Activated CD4-positive, alpha-beta T cell treated with anti-CD3 and anti-CD28 coated beads, Interleukin-2, Interleukin-4, amounts not matched to agents 100 ng/mL and 50 ng/mL, durations not matched to agents 16 hours and 8 hours (primary cell): ENCODE measurements around the gene IL18BP.

Experiments
- DNase-seq: peaks from one replicate; pipeline ENCODE4 v3.0.0-alpha.2; 2020; ENCODE audit warnings: low spot score

IL18BP gene

DNA sequence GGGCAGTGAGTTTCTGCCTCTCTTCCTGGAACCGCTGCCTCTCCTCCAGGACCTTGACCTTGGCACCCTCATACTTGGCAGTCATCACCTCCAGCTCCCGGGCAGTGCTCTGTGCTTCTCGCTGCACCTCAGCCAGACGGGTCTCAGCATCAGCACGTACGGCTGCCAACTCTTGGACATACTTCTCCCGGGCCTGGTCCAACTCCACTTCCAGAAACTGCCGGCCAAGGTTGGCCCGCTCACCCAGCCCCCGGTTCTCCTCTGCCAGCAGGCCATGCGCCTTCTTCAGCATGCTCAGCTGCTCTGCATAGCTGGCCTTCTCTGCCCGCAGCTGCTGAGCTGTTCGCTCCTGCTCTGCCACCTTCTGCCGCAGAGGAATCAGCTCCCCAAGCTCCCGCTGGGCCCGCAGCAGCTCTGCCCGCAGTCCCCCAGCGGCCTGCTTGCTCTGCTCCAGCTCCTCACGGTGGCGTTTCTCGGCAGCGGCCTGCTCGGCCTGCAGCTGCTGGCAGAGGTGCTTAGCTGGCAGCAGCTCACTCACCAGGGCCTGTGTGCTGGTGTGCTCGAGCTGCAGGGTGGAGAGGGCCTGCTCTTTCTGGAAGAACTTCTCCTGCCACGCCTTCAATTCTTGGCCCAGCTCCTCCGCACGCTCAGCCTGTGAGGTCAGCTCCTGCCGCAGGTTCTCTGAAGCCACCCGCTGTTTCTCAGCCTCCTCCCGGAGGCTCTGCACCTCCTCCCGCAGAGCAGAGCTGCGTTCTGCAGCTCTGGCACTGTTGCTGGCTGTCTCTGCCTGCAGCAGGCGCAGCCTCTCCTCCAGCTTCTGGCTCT is 14.4 kb downstream of the IL18BP start:
- no peak for DNase-seq

GRCh38 chr11:72013765-72014711 is 15.3 kb downstream of the IL18BP start:
- no peak for DNase-seq

DNA sequence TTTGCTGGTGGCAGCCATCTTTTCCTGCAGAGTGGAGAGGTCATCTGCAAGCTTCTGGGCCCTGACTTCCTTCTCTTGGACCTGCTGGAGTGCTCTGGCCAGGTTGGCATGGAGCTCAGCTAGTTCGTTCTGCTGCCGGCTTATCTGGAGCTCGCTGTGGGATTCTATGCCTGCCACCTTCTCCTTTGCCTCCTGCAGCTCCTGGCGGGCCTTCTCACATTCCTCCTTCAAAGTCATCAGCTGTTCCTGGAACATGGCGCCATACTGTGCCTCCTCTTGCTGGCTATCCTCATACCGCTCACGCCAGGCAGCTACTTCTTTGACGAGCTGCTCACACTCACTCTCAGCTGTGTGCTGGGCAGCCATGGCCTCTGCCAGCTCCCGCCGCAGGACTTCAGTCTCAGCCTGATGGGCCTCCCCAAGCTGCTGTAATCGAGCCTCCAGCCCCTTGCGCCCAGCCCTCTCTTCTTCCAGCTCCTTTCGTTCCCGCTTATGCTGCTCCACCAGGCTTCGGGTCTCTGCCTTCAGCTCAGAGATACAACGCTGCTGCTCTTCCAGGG is 16.1 kb downstream of the IL18BP start:
- no peak for DNase-seq

- no peak for DNase-seq
Measured at GRCh38 chr11:72015511-72016061, 16.9 kb downstream of the IL18BP start.

GRCh38 chr11:72018171-72018570 is 19.5 kb downstream of the IL18BP start:
- no peak for DNase-seq

- no peak for DNase-seq
Measured at GRCh38 chr11:72023335-72023734, 24.6 kb downstream of the IL18BP start.

- DNase-seq, result no peak
Measured at GRCh38 chr11:72024069-72024754, 25.5 kb downstream of the IL18BP start.

GRCh38 chr11:72026090-72026489 is 27.4 kb downstream of the IL18BP start:
- DNase-seq, result no peak

DNA sequence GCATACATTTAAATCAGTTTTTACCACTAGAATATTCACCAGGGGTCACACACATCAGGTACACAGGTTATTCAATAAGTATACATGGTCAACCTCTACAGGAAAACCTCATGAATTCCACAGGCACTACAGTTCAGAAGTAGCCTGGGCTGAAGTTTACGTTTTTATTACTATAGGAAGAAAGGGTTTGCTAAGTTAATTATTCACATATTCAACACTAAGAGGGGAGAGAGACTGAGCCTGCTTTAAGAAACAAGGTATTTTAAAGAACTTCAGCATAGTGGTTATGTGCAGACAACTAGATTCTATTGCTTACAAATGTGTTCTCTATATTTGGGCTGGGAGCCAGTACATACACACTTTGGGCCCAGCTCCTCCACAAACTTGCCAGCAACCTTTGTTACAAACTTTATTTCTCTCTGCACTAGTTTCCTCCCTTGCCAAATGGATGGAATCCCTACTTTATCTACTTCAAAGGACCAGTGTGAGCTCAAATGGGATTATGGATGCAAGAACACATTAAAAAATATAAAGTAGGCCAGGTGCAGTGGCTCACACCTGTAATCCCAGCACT is 31.9 kb downstream of the IL18BP start:
- DNase-seq, result no peak

GRCh38 chr11:72036687-72037086 is 38.0 kb downstream of the IL18BP start:
- no peak for DNase-seq

GRCh38 chr11:72037554-72038311 is 39.0 kb downstream of the IL18BP start:
- DNase-seq, result no peak

DNA sequence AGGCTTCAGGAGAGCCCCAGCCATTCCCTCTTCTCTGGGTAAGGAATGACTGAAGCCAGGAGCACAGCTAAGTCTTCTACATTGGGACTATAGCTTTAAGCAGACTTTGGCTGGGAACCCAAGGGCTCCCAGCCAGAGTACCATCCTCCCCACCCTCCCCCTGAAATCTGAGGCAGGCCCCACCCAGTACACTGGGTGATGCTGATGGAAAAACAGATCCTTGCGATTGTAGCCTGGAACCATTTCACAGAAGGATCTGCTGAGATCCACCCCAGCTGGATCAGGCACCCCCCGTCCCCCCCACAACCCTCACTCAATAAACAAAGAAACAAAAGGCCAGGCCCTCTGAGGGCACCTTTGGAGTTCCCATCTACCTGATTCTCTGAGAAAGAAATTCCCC is 39.8 kb downstream of the IL18BP start:
- DNase-seq, result no peak

DNA sequence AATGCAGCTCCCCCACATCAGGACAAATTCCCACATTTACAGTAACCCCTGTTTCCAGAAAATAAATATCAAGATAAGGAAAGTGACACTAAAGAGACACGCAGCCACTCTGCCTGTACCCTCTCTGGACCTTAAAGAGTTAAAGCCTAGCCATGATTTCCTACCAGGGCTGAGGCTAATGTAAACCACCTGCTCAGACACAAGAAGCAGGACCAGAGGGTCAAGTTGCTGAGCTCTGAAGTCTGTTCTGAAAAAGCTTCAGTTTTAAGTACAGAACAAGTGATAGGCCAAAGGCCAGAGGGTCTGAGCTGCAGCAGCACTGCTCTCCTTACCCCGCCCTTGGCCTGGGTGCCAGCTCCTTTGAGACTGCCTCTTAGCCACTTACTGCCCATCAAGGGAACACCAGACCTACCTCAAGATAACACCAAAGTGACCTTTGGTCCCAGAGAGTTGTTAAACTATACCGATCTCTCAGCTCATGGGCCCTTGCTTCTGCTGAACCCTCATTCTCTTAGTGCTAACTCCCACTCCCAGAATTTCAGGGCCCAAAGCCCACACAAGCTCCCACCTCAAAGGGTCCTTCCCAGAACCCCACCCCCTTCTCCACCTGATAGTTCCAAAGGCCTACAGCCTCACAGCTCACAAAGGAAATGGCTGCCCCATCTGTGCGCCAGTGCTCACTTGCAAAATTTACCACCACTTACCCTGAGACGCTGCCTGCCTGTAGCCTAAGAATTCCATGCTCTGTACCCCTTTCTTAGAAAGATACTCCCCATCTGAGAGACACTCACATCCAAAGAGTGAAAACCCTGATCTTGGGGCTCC is 40.5 kb downstream of the IL18BP start:
- DNase-seq, result no peak

DNA sequence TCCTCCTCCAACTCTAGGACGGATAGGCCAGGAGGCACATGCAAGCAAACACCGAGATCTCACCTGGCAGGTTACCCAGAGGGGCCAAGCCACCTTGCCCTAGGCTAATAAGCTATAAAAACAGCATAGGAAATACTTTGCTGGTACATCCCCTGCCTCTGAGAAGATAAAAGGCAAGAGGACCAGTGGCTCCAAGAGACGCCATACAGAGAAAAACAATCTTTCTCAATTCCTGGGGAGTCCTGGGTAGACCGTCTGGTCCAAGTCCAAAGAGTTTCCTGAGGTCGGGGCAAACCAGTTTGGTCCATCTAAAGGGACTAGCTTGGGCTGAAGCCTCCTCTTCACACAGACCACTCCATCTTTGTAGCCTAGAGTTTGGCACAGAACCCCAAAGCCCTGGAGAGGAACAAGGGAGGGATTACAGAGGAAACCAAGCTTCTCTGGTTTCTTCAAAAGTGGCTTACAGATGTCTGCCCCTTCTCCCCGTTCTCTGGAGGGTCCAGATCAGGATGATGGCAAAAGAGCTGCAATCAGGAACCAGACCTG is 41.2 kb downstream of the IL18BP start:
- no peak for DNase-seq

DNA sequence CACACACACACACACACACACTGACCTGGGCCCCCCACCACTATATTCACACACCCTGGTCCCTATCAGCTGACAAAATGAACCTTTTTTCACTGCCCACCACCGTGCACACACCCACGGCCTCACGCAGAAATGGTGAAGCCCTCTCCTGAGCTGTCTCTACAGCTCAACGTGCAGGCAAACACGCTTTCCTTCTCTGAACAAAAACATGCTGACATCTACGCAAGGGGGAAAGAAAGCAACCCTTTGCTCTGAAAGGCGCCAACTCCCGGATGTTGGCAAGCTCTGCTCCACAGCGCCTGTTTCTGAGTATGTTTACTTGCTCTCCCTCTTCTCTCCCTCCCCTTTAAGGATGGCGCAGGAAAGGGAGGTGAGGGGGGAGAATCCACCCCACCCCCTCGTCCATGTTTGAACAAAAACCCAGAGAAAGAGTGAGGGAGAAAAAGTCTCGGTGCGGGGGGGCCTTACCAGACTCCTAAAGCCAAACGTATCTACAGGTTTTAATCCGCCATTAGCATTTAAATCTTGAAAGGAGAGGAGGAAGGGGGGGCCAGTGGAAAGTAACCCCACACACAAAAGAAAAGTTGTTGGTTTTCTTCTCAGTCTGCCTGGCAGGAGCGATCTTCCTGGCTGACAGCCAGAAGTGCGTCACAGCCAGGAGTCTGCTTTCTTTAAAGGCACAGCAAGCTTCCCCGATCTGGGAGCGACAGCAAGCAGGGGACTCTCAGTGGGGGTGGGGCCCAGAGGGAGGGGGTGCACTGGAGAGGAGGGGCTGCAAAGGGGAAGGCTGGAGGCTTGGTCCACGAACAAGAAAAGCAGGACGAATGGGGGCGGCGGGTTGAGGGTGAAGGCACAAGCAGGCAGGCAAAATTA is 42.0 kb downstream of the IL18BP start:
- peak; percentile 57 for DNase-seq

- peak; percentile 17 for DNase-seq
Measured at GRCh38 chr11:72041364-72042063, 42.8 kb downstream of the IL18BP start.

DNA sequence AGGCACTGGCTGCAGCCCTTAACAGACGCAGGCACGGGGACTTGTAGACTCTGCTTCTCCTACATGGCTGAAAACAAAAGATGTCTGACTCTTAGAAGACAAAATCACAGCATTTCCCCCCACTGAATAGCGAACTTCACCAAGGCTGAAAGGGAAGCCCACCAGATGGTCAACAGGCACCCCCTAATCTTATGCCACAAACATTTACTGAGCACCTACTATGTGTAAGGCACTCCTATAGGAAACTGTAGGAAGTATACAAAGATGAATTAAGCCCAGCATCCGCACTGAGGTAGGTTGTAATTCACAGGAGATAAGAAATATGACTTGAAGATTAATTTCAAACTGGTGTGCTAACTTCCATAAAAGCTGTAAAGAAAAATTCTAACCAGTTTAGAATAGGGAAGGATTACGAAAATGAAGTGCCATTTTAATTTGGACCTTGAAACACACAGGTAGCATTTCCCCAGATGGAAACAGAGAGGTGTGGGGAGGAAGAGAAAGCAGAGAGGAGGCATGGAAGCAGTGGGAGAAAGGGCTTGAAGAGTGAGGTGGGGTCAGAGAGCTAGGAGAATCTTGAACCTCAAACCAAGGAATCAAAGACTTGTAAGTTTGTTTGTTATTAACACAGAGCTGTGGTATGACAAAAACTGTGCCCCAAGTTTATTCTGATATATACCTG is 43.5 kb downstream of the IL18BP start:
- DNase-seq, result no peak
